ENCODE results near the gene SCN1A. TPM values are rescaled to one million over a fixed set of nuclear protein-coding genes. Genes with fewer than 3 reads are reported as not detected.
"Not testable (repeated sequence)": the region's sequence is repeated elsewhere in the genome, so short reads cannot be mapped to it uniquely, and the experiment has no call there.

Gene SCN1A
- total RNA-seq, 1 donor from 2014 or later: 1.8 TPM

DNA sequence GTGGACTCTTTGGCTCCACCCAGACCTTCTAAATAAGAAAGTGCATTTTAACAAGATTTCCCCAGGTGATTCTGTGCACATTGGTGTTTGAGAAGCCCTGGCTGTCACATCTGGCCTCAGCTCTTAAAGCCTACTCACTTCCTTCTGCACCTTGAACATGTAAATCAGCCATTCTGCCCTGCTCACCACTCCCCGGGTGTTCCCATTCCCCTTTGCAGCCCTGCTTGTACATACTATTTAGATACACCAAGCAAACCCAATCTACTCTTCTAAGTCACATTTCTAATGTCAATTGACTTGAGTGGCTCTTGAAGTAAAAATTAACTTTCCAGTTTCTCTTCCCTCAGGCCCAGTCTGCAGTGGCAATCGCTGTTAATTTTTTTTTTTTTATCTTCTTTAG is 13.1 kb upstream of the SCN1A start:
- no peak for DNase-seq
- no peaks in the 10 kb centered on the region for H3K4me1 Mint-ChIP-seq (ENCODE audit: low read depth, unreplicated experiment)
- no peaks in the 10 kb centered on the region for H3K9me3 Mint-ChIP-seq (ENCODE audit: unreplicated experiment)
- TF ChIP-seq, protein P1, sequence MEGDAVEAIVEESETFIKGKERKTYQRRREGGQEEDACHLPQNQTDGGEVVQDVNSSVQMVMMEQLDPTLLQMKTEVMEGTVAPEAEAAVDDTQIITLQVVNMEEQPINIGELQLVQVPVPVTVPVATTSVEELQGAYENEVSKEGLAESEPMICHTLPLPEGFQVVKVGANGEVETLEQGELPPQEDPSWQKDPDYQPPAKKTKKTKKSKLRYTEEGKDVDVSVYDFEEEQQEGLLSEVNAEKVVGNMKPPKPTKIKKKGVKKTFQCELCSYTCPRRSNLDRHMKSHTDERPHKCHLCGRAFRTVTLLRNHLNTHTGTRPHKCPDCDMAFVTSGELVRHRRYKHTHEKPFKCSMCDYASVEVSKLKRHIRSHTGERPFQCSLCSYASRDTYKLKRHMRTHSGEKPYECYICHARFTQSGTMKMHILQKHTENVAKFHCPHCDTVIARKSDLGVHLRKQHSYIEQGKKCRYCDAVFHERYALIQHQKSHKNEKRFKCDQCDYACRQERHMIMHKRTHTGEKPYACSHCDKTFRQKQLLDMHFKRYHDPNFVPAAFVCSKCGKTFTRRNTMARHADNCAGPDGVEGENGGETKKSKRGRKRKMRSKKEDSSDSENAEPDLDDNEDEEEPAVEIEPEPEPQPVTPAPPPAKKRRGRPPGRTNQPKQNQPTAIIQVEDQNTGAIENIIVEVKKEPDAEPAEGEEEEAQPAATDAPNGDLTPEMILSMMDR (IDR thresholded peaks at IDR 0.05; ENCODE audit: partially characterized antibody, unreplicated experiment): no peak
- peaks cover 4% of the 10 kb centered on the region for H3K27me3 Mint-ChIP-seq (ENCODE audit: unreplicated experiment)
- H3K4me3 Mint-ChIP-seq (ENCODE audit: unreplicated experiment): no peak overlapping the region
- H3K36me3 Mint-ChIP-seq (ENCODE audit: unreplicated experiment): peaks cover 11% of the 10 kb centered on the region
- H3K27ac Mint-ChIP-seq (ENCODE audit: unreplicated experiment): no peak overlapping the region

DNA sequence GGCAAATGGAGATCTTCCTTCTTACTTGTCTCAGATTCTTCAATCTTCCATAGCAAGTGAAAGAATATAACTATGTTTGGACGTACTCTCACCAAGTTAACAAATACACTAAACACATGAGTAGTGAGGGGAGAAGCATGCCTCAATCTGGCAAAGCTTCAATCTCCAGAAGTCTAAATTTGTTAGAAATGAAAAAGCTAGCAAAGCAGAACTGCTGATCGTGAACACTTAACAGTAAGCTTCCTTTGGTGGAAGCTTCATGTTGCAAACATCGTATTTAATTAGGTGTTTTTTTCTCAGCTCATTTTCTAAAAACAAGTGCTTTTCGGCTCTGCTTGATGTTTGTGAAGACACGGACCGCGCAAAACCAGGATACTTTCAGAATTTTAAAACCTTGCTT is 12.7 kb upstream of the SCN1A start:
- Mint-ChIP-seq H3K4me1 (ENCODE audit: low read depth, unreplicated experiment) (no peaks in the 10 kb centered on the region), H3K36me3 (ENCODE audit: unreplicated experiment) (peaks cover 11% of the 10 kb centered on the region), H3K27me3 (ENCODE audit: unreplicated experiment) (peaks cover 4% of the 10 kb centered on the region), H3K27ac (ENCODE audit: unreplicated experiment) (no peak overlapping the region), H3K9me3 (ENCODE audit: unreplicated experiment) (no peaks in the 10 kb centered on the region), H3K4me3 (ENCODE audit: unreplicated experiment) (no peak overlapping the region)
- TF ChIP-seq, protein P1 (IDR thresholded peaks at IDR 0.05; ENCODE audit: partially characterized antibody, unreplicated experiment): no peak
- no peak for DNase-seq

DNA sequence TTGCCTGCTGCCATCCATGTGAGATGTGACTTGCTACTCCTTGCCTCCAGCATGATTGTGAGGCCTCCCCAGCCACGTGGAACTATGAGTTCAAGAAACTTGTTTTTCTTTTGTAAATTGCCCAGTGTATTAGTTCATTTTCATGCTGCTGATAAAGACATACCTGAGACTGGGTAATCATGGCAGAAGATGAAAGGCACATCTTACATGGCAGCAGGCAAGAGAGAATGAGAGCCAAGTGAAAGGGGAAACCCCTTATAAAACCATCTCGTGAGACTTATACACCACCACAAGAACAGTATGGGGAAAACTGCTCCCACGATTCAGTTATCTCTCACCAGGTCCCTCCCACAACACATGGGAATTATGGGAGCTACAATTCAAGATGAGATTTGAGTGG is 11.7 kb upstream of the SCN1A start:
- DNase-seq; H3K4me1 Mint-ChIP-seq (ENCODE audit: low read depth, unreplicated experiment); H3K9me3 Mint-ChIP-seq (ENCODE audit: unreplicated experiment); H3K27me3 Mint-ChIP-seq (ENCODE audit: unreplicated experiment); H3K27ac Mint-ChIP-seq (ENCODE audit: unreplicated experiment); H3K4me3 Mint-ChIP-seq (ENCODE audit: unreplicated experiment): not testable (repeated sequence)
- H3K36me3 Mint-ChIP-seq (ENCODE audit: unreplicated experiment): peaks cover 11% of the 10 kb centered on the region

DNA sequence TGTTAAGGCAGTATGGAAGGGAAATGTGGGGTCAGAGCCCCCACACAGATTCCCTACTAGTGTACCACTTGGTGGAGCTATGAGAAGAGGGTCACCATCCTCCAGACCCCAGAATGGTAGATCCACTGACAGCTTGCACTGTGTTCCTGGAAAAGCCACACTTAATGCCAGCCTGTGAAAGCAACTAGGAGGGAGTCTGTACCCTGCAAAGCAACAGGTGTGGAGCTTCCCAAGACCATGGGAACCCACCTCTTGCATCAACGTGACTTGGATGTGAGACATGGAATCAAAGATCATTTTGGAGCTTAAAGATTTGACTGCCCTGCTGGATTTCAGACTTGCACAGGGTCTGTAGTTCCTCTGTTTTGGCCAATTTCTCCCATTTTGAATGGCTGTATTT is 10.8 kb upstream of the SCN1A start:
- no peaks in the 10 kb centered on the region for H3K4me1 Mint-ChIP-seq (ENCODE audit: low read depth, unreplicated experiment)
- peaks cover 11% of the 10 kb centered on the region for H3K36me3 Mint-ChIP-seq (ENCODE audit: unreplicated experiment)
- DNase-seq: no peak
- H3K27ac Mint-ChIP-seq (ENCODE audit: unreplicated experiment): no peak overlapping the region
- peaks cover 4% of the 10 kb centered on the region for H3K27me3 Mint-ChIP-seq (ENCODE audit: unreplicated experiment)
- TF ChIP-seq, protein P1 (IDR thresholded peaks at IDR 0.05; ENCODE audit: partially characterized antibody, unreplicated experiment): no peak
- no peaks in the 10 kb centered on the region for H3K9me3 Mint-ChIP-seq (ENCODE audit: unreplicated experiment)
- H3K4me3 Mint-ChIP-seq (ENCODE audit: unreplicated experiment): no peak overlapping the region

DNA sequence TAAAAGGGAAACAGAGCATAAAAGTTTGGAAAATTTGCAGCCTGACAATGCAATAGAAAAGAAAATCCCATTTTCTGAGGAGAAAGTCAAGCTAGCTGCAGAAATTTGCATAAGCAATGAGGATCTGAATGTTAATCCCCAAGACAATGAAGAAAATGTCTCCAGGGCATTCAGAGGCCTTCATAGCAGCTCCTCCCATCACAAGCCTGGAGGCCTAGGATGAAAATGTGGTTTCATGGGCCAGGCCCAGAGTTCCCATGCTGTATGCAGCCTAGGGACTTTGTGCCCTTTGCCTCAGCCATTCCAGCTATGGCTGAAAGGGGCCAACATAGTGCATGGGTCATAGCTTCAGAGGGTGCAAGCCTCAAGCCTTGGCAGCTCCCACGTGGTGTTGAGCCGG is 10.3 kb upstream of the SCN1A start:
- peaks cover 11% of the 10 kb centered on the region for H3K36me3 Mint-ChIP-seq (ENCODE audit: unreplicated experiment)
- H3K27ac Mint-ChIP-seq (ENCODE audit: unreplicated experiment): no peak overlapping the region
- TF ChIP-seq, protein P1 (IDR thresholded peaks at IDR 0.05; ENCODE audit: partially characterized antibody, unreplicated experiment): no peak
- H3K9me3 Mint-ChIP-seq (ENCODE audit: unreplicated experiment): no peaks in the 10 kb centered on the region
- peaks cover 4% of the 10 kb centered on the region for H3K27me3 Mint-ChIP-seq (ENCODE audit: unreplicated experiment)
- DNase-seq: no peak
- no peaks in the 10 kb centered on the region for H3K4me1 Mint-ChIP-seq (ENCODE audit: low read depth, unreplicated experiment)
- no peak overlapping the region for H3K4me3 Mint-ChIP-seq (ENCODE audit: unreplicated experiment)

DNA sequence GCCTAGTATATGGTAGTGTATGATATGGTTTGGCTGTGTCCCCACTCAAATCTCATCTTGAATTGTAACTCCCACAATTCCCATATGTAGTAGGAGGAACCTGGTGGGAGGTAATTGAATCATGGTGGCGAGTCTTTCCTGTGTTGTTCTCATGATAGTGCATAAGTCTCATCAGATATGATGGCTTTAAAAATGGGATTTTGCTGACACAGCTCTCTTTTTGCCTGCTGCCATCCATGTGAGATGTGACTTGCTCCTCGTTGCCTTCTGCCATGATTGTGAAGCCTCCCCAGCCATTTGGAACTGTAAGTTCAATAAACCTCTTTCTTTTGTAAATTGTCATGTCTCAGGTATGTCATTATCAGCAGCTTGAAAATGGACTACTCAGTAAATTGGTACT is 9.5 kb upstream of the SCN1A start:
- no peak for DNase-seq

More for the DNA sequence above, 9.5 kb upstream of the SCN1A start:
- H3K27me3 Mint-ChIP-seq (ENCODE audit: unreplicated experiment): peaks cover 2% of the 10 kb centered on the region
- TF ChIP-seq, protein P1 (IDR thresholded peaks at IDR 0.05; ENCODE audit: partially characterized antibody, unreplicated experiment): no peak
- peaks cover 11% of the 10 kb centered on the region for H3K36me3 Mint-ChIP-seq (ENCODE audit: unreplicated experiment)
- H3K4me3 Mint-ChIP-seq (ENCODE audit: unreplicated experiment): no peak overlapping the region
- H3K27ac Mint-ChIP-seq (ENCODE audit: unreplicated experiment): no peak overlapping the region
- no peaks in the 10 kb centered on the region for H3K4me1 Mint-ChIP-seq (ENCODE audit: low read depth, unreplicated experiment)
- no peaks in the 10 kb centered on the region for H3K9me3 Mint-ChIP-seq (ENCODE audit: unreplicated experiment)

Data from glutamatergic neuron (in vitro differentiated cells).